ENCODE data around the gene CUBN.

- TF ChIP-seq, protein P1, sequence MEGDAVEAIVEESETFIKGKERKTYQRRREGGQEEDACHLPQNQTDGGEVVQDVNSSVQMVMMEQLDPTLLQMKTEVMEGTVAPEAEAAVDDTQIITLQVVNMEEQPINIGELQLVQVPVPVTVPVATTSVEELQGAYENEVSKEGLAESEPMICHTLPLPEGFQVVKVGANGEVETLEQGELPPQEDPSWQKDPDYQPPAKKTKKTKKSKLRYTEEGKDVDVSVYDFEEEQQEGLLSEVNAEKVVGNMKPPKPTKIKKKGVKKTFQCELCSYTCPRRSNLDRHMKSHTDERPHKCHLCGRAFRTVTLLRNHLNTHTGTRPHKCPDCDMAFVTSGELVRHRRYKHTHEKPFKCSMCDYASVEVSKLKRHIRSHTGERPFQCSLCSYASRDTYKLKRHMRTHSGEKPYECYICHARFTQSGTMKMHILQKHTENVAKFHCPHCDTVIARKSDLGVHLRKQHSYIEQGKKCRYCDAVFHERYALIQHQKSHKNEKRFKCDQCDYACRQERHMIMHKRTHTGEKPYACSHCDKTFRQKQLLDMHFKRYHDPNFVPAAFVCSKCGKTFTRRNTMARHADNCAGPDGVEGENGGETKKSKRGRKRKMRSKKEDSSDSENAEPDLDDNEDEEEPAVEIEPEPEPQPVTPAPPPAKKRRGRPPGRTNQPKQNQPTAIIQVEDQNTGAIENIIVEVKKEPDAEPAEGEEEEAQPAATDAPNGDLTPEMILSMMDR (IDR thresholded peaks at IDR 0.05; ENCODE audit: insufficient read depth, low read depth, low read length) = no peak
- TF ChIP-seq EZH2 (IDR thresholded peaks at IDR 0.05; ENCODE audit: insufficient read depth, low read length) = no peak
These were observed 105.2 kb downstream of the CUBN start for GRCh38 chr10:17024461-17024860.

All from astrocyte (in vitro differentiated cells and primary cell).